Left renal cortex interstitium (tissue), 4 donors: ENCODE data around the gene PRRX2. TPM values are rescaled to one million over a fixed set of nuclear protein-coding genes. Genes with fewer than 3 reads are reported as not detected.

Source experiments
- DNase-seq, 4 donors: peaks; one replicate each; pipeline ENCODE4 v3.0.0-alpha.2; 2013; ENCODE audit warnings: low read depth in 4 of 4, low spot score in 2 of 4, missing footprints in 1 of 4
- polyA plus RNA-seq, 4 donors: library from polyadenylated mRNA; unstranded; fragments of 120-200 nt; gene quantifications; one replicate each; pipeline ENCODE4 v1.2.1, GENCODE V29; 2013; ENCODE audit not compliant: insufficient read length in 4 of 4

The PRRX2 gene
- 1 to 10 TPM in 3 of 4 donors, under 1 TPM in 1; 0.83 to 1.5 (median 1.2) TPM for polyA plus RNA-seq

- no peak for DNase-seq
These were observed at the start of gene PRRX2 for GRCh38 chr9:129665389-129665775. TSS of gene PRRX2 (plus strand) at chr9:129665647. CDS start at chr9:129665868, 221 bp downstream.

GRCh38 chr9:129617167-129617566 lies 48.3 kb upstream of the PRRX2 start:
- no peak for DNase-seq

- DNase-seq: no peak
These were observed 45.4 kb upstream of the PRRX2 start for GRCh38 chr9:129619787-129620668.

GRCh38 chr9:129620669-129621295 lies 44.7 kb upstream of the PRRX2 start, which contains the start of gene C9orf50:
TSS of gene C9orf50 (minus strand) at chr9:129621101. CDS start at chr9:129620574, 527 bp downstream.
- DNase-seq: no peak

- DNase-seq: no peak
These were observed 42.1 kb upstream of the PRRX2 start for GRCh38 chr9:129623331-129623730.

- DNase-seq: no peak
These were observed 41.2 kb upstream of the PRRX2 start for GRCh38 chr9:129624168-129624759.

- DNase-seq: no peak
These were observed 40.5 kb upstream of the PRRX2 start for GRCh38 chr9:129624947-129625346.

- peak in 2 of 4 donors; percentile 73 to 78 for DNase-seq
These were observed 39.3 kb upstream of the PRRX2 start, which contains the start of gene NTMT1 for GRCh38 chr9:129626079-129626624. TSS of gene NTMT1 (plus strand) at chr9:129626163. CDS start at chr9:129632704, 6,541 bp downstream.

GRCh38 chr9:129626625-129627284 lies 38.7 kb upstream of the PRRX2 start:
- no peak for DNase-seq

GRCh38 chr9:129627556-129628440 lies 37.6 kb upstream of the PRRX2 start:
- DNase-seq: no peak

- no peak for DNase-seq
These were observed 36.7 kb upstream of the PRRX2 start for GRCh38 chr9:129628709-129629108.

GRCh38 chr9:129629251-129629820 lies 36.1 kb upstream of the PRRX2 start:
- no peak for DNase-seq

GRCh38 chr9:129630967-129631673 lies 34.3 kb upstream of the PRRX2 start:
- DNase-seq: no peak

- DNase-seq: no peak
These were observed 33.7 kb upstream of the PRRX2 start for GRCh38 chr9:129631674-129632129.

- no peak for DNase-seq
These were observed 33.0 kb upstream of the PRRX2 start for GRCh38 chr9:129632460-129632859.

- DNase-seq: no peak
These were observed 32.2 kb upstream of the PRRX2 start for GRCh38 chr9:129633207-129633606.

GRCh38 chr9:129633848-129634247 lies 31.6 kb upstream of the PRRX2 start:
- DNase-seq: no peak
